OCI-LY1 (cell line): ENCODE data around the gene MEAK7.

Experiments
- H2AFZ ChIP-seq: fragments of 200-600 bp; sonication (generic), shearing (Covaris generic); 2 replicates; pipeline ENCODE4 v1.6.0; 2014; ENCODE audit warnings: antibody characterized with exemption, mild to moderate bottlenecking, low read length
- H3F3A ChIP-seq: fragments of 200-600 bp; sonication (generic), shearing (Covaris generic); 2 replicates; pipeline ENCODE4 v1.6.0; 2014; ENCODE audit warnings: mild to moderate bottlenecking, antibody characterized with exemption, low read length, moderate library complexity; ENCODE audit not compliant: insufficient read depth
- H3K27ac ChIP-seq: fragments of 200-600 bp; sonication (generic); 2 replicates; pipeline ENCODE4 v1.5.1; 2014; ENCODE audit warnings: low read length, mixed run types, mild to moderate bottlenecking, low read depth; ENCODE audit not compliant: poor library complexity, severe bottlenecking
- H3K27me3 ChIP-seq: fragments of 200-600 bp; sonication (generic); 2 replicates; pipeline ENCODE4 v1.6.0; 2014; ENCODE audit warnings: antibody characterized with exemption, mild to moderate bottlenecking, low read length, moderate library complexity; ENCODE audit not compliant: insufficient read depth
- H3K36me3 ChIP-seq: fragments of 200-600 bp; sonication (generic); 2 replicates; pipeline ENCODE4 v1.6.1; 2014; ENCODE audit warnings: mild to moderate bottlenecking, antibody characterized with exemption, low read length, moderate library complexity, mixed read lengths; ENCODE audit not compliant: insufficient read depth
- H3K4me1 ChIP-seq: fragments of 200-600 bp; sonication (generic); 2 replicates; pipeline ENCODE4 v1.5.1; 2014; ENCODE audit warnings: mild to moderate bottlenecking, low read length, moderate library complexity; ENCODE audit not compliant: insufficient read depth, severe bottlenecking
- H3K4me2 ChIP-seq: fragments of 200-600 bp; sonication (generic), shearing (Covaris generic); 2 replicates; pipeline ENCODE4 v1.6.1; 2014; ENCODE audit warnings: low read length
- H3K4me3 ChIP-seq: fragments of 200-600 bp; sonication (generic); 2 replicates; pipeline ENCODE4 v1.5.1; 2014; ENCODE audit warnings: low read length, low read depth, mild to moderate bottlenecking, mixed read lengths; ENCODE audit not compliant: poor library complexity, severe bottlenecking
- H3K79me2 ChIP-seq: fragments of 200-600 bp; shearing (Covaris generic); 2 replicates; pipeline ENCODE4 v1.6.1; 2016; ENCODE audit warnings: mixed run types, low read length, mixed read lengths; ENCODE audit not compliant: insufficient read depth
- H3K9ac ChIP-seq: fragments of 200-600 bp; sonication (generic), shearing (Covaris generic); 2 replicates; pipeline ENCODE4 v1.6.1; 2014; ENCODE audit warnings: mild to moderate bottlenecking, low read length, mixed read lengths
- H3K9me2 ChIP-seq: fragments of 200-600 bp; sonication (generic), shearing (Covaris generic); 2 replicates; pipeline ENCODE4 v1.6.1; 2014; ENCODE audit warnings: low read depth, mild to moderate bottlenecking, low read length, mixed read lengths
- H3K9me3 ChIP-seq: fragments of 200-600 bp; shearing (Covaris generic); 2 replicates; pipeline ENCODE4 v1.6.1; 2014; ENCODE audit warnings: low read length, mixed read lengths
- H4K20me1 ChIP-seq: fragments of 200-600 bp; sonication (generic), shearing (Covaris generic); 2 replicates; pipeline ENCODE4 v1.6.0; 2016; ENCODE audit warnings: mild to moderate bottlenecking, low read length; ENCODE audit not compliant: insufficient read depth
- EZH2 ChIP-seq: fragments of 200-600 bp; sonication (generic), shearing (Covaris generic); IDR thresholded peaks from 2 replicates; pipeline ENCODE4 v1.8.0; 2017; ENCODE audit warnings: borderline replicate concordance, mixed run types, mild to moderate bottlenecking, antibody characterized with exemption, low read length, moderate library complexity, mixed read lengths
- TF ChIP-seq, protein P1 (sequence below): fragments of 200-600 bp; sonication (generic), shearing (Covaris generic); IDR thresholded peaks from 2 replicates; pipeline ENCODE4 v1.5.1; 2017; ENCODE audit warnings: mild to moderate bottlenecking, antibody characterized with exemption, low read length, moderate library complexity, mixed read lengths

Gene MEAK7

DNA sequence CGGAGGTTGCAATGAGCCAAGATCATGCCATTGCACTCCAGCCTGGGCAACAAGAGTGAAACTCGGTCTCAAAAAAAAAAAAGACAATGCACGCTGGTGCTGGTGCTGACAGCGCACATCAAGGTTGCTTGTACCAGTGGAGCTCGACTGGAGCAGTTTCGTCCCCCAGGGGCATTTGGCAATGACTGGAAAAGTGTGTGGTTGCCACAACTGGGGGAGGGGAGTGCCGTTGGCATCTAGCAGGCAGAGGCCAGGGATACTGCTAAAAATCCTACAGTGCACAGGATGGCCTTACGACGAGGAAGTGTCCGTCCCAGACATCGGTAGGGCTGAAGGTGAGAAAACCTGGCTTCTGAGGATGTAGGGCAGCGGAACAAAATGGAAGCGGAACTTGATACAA, 2.4 kb downstream of the MEAK7 start:
- Histone ChIP-seq H3F3A (0 out of 2 replicates have a peak, but pooled peaks cover 4% of the 10 kb centered on the region), H3K4me3 (no peak overlapping the region), H3K4me1 (peaks cover 26% of the 10 kb centered on the region), H3K9me2 (no peaks in the 10 kb centered on the region), H3K4me2 (no peak overlapping the region), H2AFZ (no peak overlapping the region), H4K20me1 (no peaks in the 10 kb centered on the region), H3K27me3 (no peaks in the 10 kb centered on the region), H3K27ac (no peak overlapping the region), H3K9ac (no peak overlapping the region), H3K79me2 (no peaks in the 10 kb centered on the region), H3K9me3 (no peaks in the 10 kb centered on the region), H3K36me3 (no peaks in the 10 kb centered on the region)
- TF ChIP-seq, protein P1, sequence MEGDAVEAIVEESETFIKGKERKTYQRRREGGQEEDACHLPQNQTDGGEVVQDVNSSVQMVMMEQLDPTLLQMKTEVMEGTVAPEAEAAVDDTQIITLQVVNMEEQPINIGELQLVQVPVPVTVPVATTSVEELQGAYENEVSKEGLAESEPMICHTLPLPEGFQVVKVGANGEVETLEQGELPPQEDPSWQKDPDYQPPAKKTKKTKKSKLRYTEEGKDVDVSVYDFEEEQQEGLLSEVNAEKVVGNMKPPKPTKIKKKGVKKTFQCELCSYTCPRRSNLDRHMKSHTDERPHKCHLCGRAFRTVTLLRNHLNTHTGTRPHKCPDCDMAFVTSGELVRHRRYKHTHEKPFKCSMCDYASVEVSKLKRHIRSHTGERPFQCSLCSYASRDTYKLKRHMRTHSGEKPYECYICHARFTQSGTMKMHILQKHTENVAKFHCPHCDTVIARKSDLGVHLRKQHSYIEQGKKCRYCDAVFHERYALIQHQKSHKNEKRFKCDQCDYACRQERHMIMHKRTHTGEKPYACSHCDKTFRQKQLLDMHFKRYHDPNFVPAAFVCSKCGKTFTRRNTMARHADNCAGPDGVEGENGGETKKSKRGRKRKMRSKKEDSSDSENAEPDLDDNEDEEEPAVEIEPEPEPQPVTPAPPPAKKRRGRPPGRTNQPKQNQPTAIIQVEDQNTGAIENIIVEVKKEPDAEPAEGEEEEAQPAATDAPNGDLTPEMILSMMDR, result no peak
- no peak for TF ChIP-seq EZH2

GRCh38 chr16:84501077-84501735, 3.3 kb downstream of the MEAK7 start:
- H3K36me3 ChIP-seq, result no peaks in the 10 kb centered on the region
- H4K20me1 ChIP-seq, result no peaks in the 10 kb centered on the region
- H3K4me1 ChIP-seq, result peaks cover 18% of the 10 kb centered on the region
- H3K4me3 ChIP-seq, result no peak overlapping the region
- no peak for TF ChIP-seq EZH2
- no peaks in the 10 kb centered on the region for H3K9me3 ChIP-seq
- H3K4me2 ChIP-seq, result no peak overlapping the region
- H3K9ac ChIP-seq, result no peak overlapping the region
- no peak overlapping the region for H2AFZ ChIP-seq
- 0 out of 2 replicates have a peak, but pooled peaks cover 4% of the 10 kb centered on the region for H3F3A ChIP-seq
- H3K27me3 ChIP-seq, result no peaks in the 10 kb centered on the region
- H3K27ac ChIP-seq, result no peak overlapping the region
- H3K9me2 ChIP-seq, result no peaks in the 10 kb centered on the region
- no peaks in the 10 kb centered on the region for H3K79me2 ChIP-seq

- Histone ChIP-seq H3K4me3 (no peak overlapping the region), H4K20me1 (no peaks in the 10 kb centered on the region), H3K9me2 (no peaks in the 10 kb centered on the region), H3K27me3 (no peaks in the 10 kb centered on the region), H3K4me2 (no peak overlapping the region), H3F3A (no peaks in the 10 kb centered on the region), H3K9ac (no peak overlapping the region), H2AFZ (no peak overlapping the region), H3K36me3 (0 out of 2 replicates have a peak, but pooled peaks cover 2% of the 10 kb centered on the region), H3K27ac (no peak overlapping the region), H3K79me2 (no peaks in the 10 kb centered on the region), H3K9me3 (no peaks in the 10 kb centered on the region), H3K4me1 (peaks cover 11% of the 10 kb centered on the region)
- TF ChIP-seq, protein P1, result no peak
Measured at GRCh38 chr16:84500531-84500930, 3.9 kb downstream of the MEAK7 start.

DNA sequence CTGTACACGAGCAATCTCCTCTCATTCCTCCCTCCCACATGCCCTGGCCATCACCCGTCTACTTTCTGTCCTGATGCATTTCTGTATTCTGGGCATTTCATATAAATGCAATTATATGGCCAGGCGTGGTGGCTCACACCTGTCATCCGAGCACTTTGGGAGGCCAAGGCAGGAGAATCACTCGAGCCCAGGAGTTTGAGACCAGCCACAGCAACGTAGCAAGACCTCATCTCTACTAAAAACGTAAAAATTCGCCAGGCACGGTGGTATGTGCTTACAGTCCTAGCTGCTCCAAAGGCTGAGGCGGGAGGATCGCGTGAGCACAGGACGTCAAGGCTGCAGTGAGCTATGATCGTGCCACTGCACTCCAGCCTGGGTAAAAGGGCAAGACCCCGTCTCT, 4.8 kb downstream of the MEAK7 start:
- no peaks in the 10 kb centered on the region for H3K9me3 ChIP-seq
- no peak overlapping the region for H3K9ac ChIP-seq
- TF ChIP-seq, protein P1, result no peak
- no peak for TF ChIP-seq EZH2
- H3F3A ChIP-seq, result no peaks in the 10 kb centered on the region
- H2AFZ ChIP-seq, result no peak overlapping the region
- peaks cover 6% of the 10 kb centered on the region for H3K4me1 ChIP-seq
- no peaks in the 10 kb centered on the region for H3K9me2 ChIP-seq
- no peaks in the 10 kb centered on the region for H3K27me3 ChIP-seq
- no peaks in the 10 kb centered on the region for H4K20me1 ChIP-seq
- H3K79me2 ChIP-seq, result no peaks in the 10 kb centered on the region
- H3K4me3 ChIP-seq, result no peak overlapping the region
- no peak overlapping the region for H3K27ac ChIP-seq
- H3K4me2 ChIP-seq, result no peak overlapping the region
- peaks cover 9% of the 10 kb centered on the region for H3K36me3 ChIP-seq
